ENCODE data around the gene PLXNA1.

DNA sequence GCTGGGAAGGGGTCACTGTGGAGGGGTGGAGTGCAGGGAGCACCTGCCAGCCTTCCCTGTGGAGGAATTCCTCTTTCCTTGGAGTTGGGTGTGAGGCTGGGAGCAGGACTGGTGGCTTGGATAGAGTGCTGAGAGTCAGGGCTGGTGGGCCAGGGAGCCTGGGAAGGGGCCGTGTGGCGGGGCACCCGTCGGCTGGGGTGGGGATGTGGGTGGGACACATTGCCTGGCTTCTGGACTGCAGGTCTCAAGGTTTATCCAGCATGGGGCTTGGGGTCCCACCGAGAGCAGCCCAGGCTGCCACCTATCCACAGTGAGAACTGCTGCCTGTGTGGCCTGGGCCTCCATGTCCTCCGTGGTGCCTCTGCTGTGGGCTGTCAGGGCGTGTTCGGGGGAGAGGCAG is 4.7 kb downstream of the PLXNA1 start:
- TF ChIP-seq SP1 (IDR thresholded peaks at IDR 0.05) = no peak
- no peak for TF ChIP-seq ELF4 (IDR thresholded peaks at IDR 0.05)
